ENCODE results near the gene HS3ST3B1.

The HS3ST3B1 gene

DNA sequence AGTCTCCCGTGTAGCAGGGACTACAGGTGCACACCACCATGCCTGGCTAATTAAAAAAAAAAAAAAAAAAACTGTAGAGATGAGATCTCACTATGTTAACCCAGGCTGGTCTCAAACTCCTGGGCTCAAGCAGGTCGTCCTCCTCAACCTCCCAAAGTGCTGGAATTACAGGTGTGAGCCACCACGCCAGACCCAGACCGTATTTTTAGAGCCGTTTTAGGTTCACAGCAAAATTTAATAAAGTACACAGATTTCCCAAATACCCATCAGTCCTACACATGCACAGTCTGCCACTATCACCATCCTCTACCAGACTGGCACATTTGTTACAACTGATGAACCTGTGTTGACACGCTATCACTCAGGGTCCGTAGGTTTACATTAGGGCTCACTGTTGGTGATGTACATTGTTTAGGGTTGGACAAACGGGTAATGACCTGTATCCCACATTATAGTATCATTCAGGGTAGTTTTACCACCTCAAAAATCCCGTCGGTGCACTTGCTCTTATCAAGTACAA lies 10.4 kb downstream of the HS3ST3B1 start:
- DNase-seq, result no peak
- TF ChIP-seq, protein P1, sequence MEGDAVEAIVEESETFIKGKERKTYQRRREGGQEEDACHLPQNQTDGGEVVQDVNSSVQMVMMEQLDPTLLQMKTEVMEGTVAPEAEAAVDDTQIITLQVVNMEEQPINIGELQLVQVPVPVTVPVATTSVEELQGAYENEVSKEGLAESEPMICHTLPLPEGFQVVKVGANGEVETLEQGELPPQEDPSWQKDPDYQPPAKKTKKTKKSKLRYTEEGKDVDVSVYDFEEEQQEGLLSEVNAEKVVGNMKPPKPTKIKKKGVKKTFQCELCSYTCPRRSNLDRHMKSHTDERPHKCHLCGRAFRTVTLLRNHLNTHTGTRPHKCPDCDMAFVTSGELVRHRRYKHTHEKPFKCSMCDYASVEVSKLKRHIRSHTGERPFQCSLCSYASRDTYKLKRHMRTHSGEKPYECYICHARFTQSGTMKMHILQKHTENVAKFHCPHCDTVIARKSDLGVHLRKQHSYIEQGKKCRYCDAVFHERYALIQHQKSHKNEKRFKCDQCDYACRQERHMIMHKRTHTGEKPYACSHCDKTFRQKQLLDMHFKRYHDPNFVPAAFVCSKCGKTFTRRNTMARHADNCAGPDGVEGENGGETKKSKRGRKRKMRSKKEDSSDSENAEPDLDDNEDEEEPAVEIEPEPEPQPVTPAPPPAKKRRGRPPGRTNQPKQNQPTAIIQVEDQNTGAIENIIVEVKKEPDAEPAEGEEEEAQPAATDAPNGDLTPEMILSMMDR (IDR thresholded peaks at IDR 0.05), result no peak

DNA sequence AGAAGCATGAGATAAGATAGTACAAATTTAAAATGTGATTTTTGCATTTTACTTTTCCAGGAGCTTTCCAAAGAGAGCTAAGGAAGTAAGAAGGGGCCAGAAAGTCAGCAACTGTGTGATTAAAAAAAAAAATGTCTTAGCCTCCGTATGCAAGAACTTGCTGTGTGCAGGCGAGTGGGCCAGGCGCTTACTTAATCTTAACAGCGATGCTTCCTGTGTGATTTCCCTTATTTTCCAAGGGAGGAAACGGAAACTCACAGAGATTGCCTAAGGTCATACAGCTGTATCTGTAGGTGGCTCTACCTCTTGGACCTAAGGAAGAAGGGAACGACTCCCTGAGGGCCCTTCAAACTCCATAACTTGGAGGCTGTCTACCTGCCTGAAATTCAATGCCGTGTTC lies 11.1 kb downstream of the HS3ST3B1 start:
- no peak overlapping the region for H3K4me3 ChIP-seq
- H3K27ac ChIP-seq, result no peak overlapping the region
- DNase-seq, result no peak
- peaks cover 0 to 52% of the 10 kb centered on the region in 2 donors for H3K27me3 ChIP-seq
- peaks cover 0 to 20% (median 14%) of the 10 kb centered on the region in 4 donors for H3K4me1 ChIP-seq
- no peaks in the 10 kb centered on the region for H3K9me3 ChIP-seq
- H3K36me3 ChIP-seq, result no peaks in the 10 kb centered on the region
- TF ChIP-seq, protein P1 (IDR thresholded peaks at IDR 0.05), result no peak
- intact Hi-C loops (cut with DNase I; ENCODE audit: low total_unique reads), result no loop called here

More for the DNA sequence above, 10.4 kb downstream of the HS3ST3B1 start:
- no peak overlapping the region for H3K4me3 ChIP-seq
- H3K27ac ChIP-seq, result no peak overlapping the region
- peaks cover 0 to 54% of the 10 kb centered on the region in 2 donors for H3K27me3 ChIP-seq
- H3K4me1 ChIP-seq, result peaks cover 0 to 20% (median 14%) of the 10 kb centered on the region in 4 donors
- H3K36me3 ChIP-seq, result no peaks in the 10 kb centered on the region
- no peaks in the 10 kb centered on the region for H3K9me3 ChIP-seq
- intact Hi-C loops (cut with DNase I; ENCODE audit: low total_unique reads), result no loop called here

DNA sequence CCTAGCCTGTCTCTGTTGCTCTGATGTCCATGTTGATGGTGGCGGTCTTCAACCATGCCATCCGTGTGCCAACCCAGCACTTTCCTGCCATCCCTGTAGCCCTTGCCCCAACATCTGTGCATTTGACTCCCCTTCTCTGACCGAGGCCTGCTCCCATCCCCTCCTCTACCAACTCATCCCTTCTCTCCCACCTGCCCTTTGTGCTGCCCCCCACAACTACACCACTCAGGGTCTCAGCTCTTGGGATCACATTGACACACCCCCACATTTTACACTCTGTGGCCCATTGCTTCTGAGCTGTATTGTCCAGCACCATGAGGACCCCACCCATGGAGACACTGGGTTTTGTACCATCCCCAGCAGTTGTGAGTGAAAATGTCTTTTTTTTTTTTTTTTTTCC lies 11.6 kb downstream of the HS3ST3B1 start:
- peaks cover 0 to 50% of the 10 kb centered on the region in 2 donors for H3K27me3 ChIP-seq
- H3K4me3 ChIP-seq, result no peak overlapping the region
- H3K9me3 ChIP-seq, result no peaks in the 10 kb centered on the region
- TF ChIP-seq, protein P1 (IDR thresholded peaks at IDR 0.05), result no peak
- peaks cover 0 to 20% (median 14%) of the 10 kb centered on the region in 4 donors for H3K4me1 ChIP-seq
- H3K36me3 ChIP-seq, result no peaks in the 10 kb centered on the region
- no peak overlapping the region for H3K27ac ChIP-seq
- intact Hi-C loops (cut with DNase I; ENCODE audit: low total_unique reads), result no loop called here
- DNase-seq, result no peak

DNA sequence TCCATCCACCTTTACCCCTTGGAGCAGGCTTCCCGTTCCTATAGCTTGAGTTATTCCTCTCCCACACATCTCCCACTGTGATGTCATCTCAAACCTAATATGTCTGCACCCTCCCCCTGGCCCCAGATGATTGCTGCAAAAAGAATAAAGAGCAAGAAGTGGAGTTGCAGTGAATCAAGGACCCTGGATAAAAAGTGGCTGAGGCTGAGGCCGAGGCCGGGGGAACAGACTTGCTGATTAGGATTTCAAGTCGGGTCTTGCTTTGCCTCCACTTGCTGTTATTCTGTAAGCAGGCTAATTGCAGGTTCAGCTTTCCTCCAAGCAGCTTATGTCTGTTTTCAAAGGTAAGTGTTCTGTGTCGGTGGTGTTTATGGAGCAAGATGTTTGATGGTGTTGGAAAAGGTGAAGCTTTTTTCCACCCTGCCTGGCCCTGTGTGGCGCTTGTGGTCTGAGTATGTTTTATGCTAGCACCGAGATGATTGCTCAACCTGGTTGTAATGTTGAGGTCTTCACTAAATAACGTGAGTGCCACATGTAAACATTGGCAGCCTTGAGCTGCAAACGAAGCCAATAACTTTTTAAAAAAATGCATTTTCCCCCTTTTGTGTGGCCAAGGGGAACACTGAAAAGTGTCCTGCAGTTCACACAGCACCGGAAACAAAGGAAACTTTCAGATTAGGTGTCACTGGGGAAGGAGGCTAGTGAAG lies 15.4 kb downstream of the HS3ST3B1 start:
- TF ChIP-seq, protein P1 (IDR thresholded peaks at IDR 0.05), result no peak
- no peaks in the 10 kb centered on the region for H3K36me3 ChIP-seq
- H3K4me3 ChIP-seq, result no peak overlapping the region
- no peak for DNase-seq
- intact Hi-C loops (cut with DNase I; ENCODE audit: low total_unique reads), result no loop called here
- no peak overlapping the region for H3K27ac ChIP-seq
- H3K9me3 ChIP-seq, result no peaks in the 10 kb centered on the region
- H3K4me1 ChIP-seq, result no peaks in the 10 kb centered on the region
- peaks cover 0 to 42% of the 10 kb centered on the region in 2 donors for H3K27me3 ChIP-seq

DNA sequence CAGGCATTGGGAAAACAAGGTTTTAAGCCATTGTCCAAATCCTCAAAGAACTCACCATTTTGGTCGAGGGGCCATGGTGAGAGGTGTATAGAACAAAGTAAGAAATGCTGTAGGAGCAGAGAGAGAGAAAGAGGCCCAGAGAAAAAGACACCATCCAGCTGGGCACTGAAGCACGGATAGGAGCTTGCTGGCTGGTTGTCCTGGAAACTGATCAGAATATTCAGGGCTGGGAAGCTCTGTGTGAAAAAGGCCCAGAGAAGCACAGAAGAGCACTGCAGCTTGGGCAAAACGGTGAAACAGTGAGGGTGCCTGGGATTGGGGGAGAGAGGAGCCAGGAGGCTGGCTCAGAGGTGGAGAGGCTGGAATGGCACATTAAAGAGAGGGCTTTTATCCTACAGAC lies 16.5 kb downstream of the HS3ST3B1 start:
- H3K36me3 ChIP-seq, result no peaks in the 10 kb centered on the region
- no peak for DNase-seq
- H3K4me3 ChIP-seq, result no peak overlapping the region
- no peak overlapping the region for H3K27ac ChIP-seq
- intact Hi-C loops (cut with DNase I; ENCODE audit: low total_unique reads), result no loop called here
- TF ChIP-seq, protein P1 (IDR thresholded peaks at IDR 0.05), result no peak
- H3K27me3 ChIP-seq, result peaks cover 0 to 39% of the 10 kb centered on the region in 2 donors
- no peaks in the 10 kb centered on the region for H3K4me1 ChIP-seq
- no peaks in the 10 kb centered on the region for H3K9me3 ChIP-seq

All from tibial artery (tissue), 4 donors.